ENCODE measurements around the gene PDPR. TPM values are rescaled to one million over a fixed set of nuclear protein-coding genes. Genes with fewer than 3 reads are reported as not detected.
A peak's percentile ranks its signal among the peaks of the same experiment; 100 is the strongest.
"Not testable (repeated sequence)": the region's sequence is repeated elsewhere in the genome, so short reads cannot be mapped to it uniquely, and the experiment has no call there.

PDPR gene
- total RNA-seq, 5 donors from 2014 or later (not counting 1 experiment from before 2014, with no cell fraction given), result 24.8 to 46.0 (median 31.9) TPM

DNA sequence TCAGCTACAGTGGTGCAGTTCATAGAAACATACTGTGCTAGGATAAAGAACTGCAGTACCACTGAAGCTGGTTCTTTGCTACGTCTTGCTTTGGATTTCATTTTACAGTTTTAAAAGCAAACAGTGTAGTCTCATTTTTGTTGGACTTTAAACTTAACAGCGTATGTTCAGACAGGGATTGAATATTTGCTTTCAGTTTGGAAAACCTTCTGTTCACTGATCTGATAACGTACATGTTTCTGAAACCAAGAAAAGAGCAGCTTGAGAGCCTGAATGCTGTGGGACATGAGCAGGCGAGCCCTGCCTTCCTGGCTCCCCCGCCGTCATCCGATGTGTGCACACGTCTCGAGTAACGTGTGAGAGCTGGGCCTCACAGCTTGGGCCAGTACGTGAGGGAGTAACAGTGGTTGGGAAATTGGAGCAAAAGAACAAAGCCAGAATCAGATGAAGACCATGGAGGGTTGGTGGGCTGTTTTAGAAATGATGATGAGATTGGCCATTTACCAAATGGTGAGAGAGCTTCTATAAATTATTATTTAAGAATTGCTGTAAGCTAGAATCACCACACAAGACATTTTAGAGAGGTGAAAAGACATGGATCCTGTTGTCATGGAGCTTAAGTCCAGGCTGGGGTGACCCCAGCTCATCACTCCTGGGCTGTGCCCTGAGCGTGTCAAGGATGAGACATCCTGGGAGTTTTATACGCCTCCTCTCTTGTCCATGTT, 38.6 kb downstream of the PDPR start:
- Mint-ChIP-seq H3K4me3 (no peak overlapping the region), H3K36me3 (peaks cover 35% of the 10 kb centered on the region), H3K27me3 (no peaks in the 10 kb centered on the region), H3K9me3 (no peaks in the 10 kb centered on the region), H3K27ac (no peak overlapping the region), H3K4me1 (no peaks in the 10 kb centered on the region)
- POLR2A ChIA-PET, result no interaction called here
- H3K36me3 ChIP-seq (ENCODE audit: control insufficient read depth in 2 of 2, extremely low read depth in 1 of 2, insufficient read depth in 1 of 2, low read length in 1 of 2), result peaks cover 30 to 91% of the 10 kb centered on the region in 2 donors
- WGBS (ENCODE audit: insufficient coverage), result 98% methylated on average over 13 of the region's 13 CpGs
- DNase-seq (no peak), ATAC-seq (replicated peaks in 1 of 4) (no peak)
- H3K27ac ChIP-seq (ENCODE audit: low read length), result no peak overlapping the region
- H3K4me1 ChIP-seq (ENCODE audit: control insufficient read depth in 1 of 2, extremely low read depth in 1 of 2, insufficient read depth in 2 of 2, low read length in 2 of 2), result no peaks in the 10 kb centered on the region
- CTCF ChIA-PET, result interaction anchor here in 1 of 2 donors (0.6 kb wide), 1 partner anchor 301 kb away, joined by 6 read pairs; no protein-coding TSS in a partner anchor
- no peaks in the 10 kb centered on the region for H3K27me3 ChIP-seq (replicated peaks in 1 of 2; ENCODE audit: control insufficient read depth in 2 of 2, extremely low read depth in 1 of 2, insufficient read depth in 2 of 2, low read length in 1 of 2)
- H3K4me3 ChIP-seq (ENCODE audit: control insufficient read depth in 1 of 2, extremely low read depth in 1 of 2, low read length in 1 of 2), result no peak overlapping the region
- no peaks in the 10 kb centered on the region for H3K9me3 ChIP-seq

DNA sequence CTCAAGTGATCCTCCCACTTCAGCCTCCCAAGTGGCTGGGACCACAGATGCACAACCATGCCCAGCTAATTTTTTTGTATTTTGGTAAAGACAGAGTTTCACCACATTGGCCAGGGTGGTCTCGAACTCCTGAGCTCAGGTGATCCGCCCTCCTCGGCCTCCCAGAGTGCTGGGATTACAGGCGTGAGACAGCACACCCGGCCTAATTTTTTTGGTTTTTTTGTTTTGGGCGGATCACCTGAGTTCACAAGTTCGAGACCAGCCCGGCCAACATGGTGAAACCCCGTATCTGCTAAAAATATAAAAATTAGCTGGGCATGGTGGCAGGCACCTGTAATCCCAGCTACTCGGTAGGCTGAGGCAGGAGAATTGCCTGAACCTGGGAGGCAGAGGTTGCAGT, 40.6 kb downstream of the PDPR start:
- H3K27ac Mint-ChIP-seq; H3K27ac ChIP-seq (ENCODE audit: low read length); ATAC-seq (replicated peaks in 1 of 4); H3K9me3 ChIP-seq; CTCF ChIA-PET; H3K9me3 Mint-ChIP-seq; H3K4me3 Mint-ChIP-seq; H3K4me1 ChIP-seq (ENCODE audit: control insufficient read depth in 1 of 2, extremely low read depth in 1 of 2, insufficient read depth in 2 of 2, low read length in 2 of 2); H3K4me1 Mint-ChIP-seq; POLR2A ChIA-PET; H3K27me3 Mint-ChIP-seq; H3K27me3 ChIP-seq (replicated peaks in 1 of 2; ENCODE audit: control insufficient read depth in 2 of 2, extremely low read depth in 1 of 2, insufficient read depth in 2 of 2, low read length in 1 of 2); DNase-seq; H3K4me3 ChIP-seq (ENCODE audit: control insufficient read depth in 1 of 2, extremely low read depth in 1 of 2, low read length in 1 of 2): not testable (repeated sequence)
- H3K36me3 Mint-ChIP-seq, result peaks cover 24% of the 10 kb centered on the region
- peaks cover 29 to 98% of the 10 kb centered on the region in 2 donors for H3K36me3 ChIP-seq (ENCODE audit: control insufficient read depth in 2 of 2, extremely low read depth in 1 of 2, insufficient read depth in 1 of 2, low read length in 1 of 2)
- 96% methylated on average over 10 of the region's 10 CpGs for WGBS (ENCODE audit: insufficient coverage)

- no peaks in the 10 kb centered on the region for H3K4me1 Mint-ChIP-seq
- 95% methylated on average over 29 of the region's 29 CpGs for WGBS (ENCODE audit: insufficient coverage)
- ChIA-PET CTCF (no interaction called here), POLR2A (no interaction called here)
- ATAC-seq (replicated peaks in 1 of 4) (no peak), DNase-seq (no peak)
- H3K4me1 ChIP-seq (ENCODE audit: control insufficient read depth in 1 of 2, extremely low read depth in 1 of 2, insufficient read depth in 2 of 2, low read length in 2 of 2), result no peaks in the 10 kb centered on the region
- no peaks in the 10 kb centered on the region for H3K9me3 Mint-ChIP-seq
- H3K27ac Mint-ChIP-seq, result no peak overlapping the region
- H3K36me3 ChIP-seq (ENCODE audit: control insufficient read depth in 2 of 2, extremely low read depth in 1 of 2, insufficient read depth in 1 of 2, low read length in 1 of 2), result peaks cover 37 to 99% of the 10 kb centered on the region in 2 donors
- H3K9me3 ChIP-seq, result no peaks in the 10 kb centered on the region
- H3K27me3 ChIP-seq (replicated peaks in 1 of 2; ENCODE audit: control insufficient read depth in 2 of 2, extremely low read depth in 1 of 2, insufficient read depth in 2 of 2, low read length in 1 of 2), result no peaks in the 10 kb centered on the region
- peaks cover 20% of the 10 kb centered on the region for H3K36me3 Mint-ChIP-seq
- H3K27ac ChIP-seq (ENCODE audit: low read length), result no peak overlapping the region
- H3K4me3 ChIP-seq (ENCODE audit: control insufficient read depth in 1 of 2, extremely low read depth in 1 of 2, low read length in 1 of 2), result no peak overlapping the region
- no peaks in the 10 kb centered on the region for H3K27me3 Mint-ChIP-seq
- no peak overlapping the region for H3K4me3 Mint-ChIP-seq
These were observed 42.3 kb downstream of the PDPR start for GRCh38 chr16:70156207-70156978.

- ATAC-seq (replicated peaks in 1 of 4) (no peak), DNase-seq (no peak)
- no peak overlapping the region for H3K27ac ChIP-seq (ENCODE audit: low read length)
- H3K4me1 ChIP-seq (ENCODE audit: control insufficient read depth in 1 of 2, extremely low read depth in 1 of 2, insufficient read depth in 2 of 2, low read length in 2 of 2), result no peaks in the 10 kb centered on the region
- no peaks in the 10 kb centered on the region for H3K27me3 ChIP-seq (replicated peaks in 1 of 2; ENCODE audit: control insufficient read depth in 2 of 2, extremely low read depth in 1 of 2, insufficient read depth in 2 of 2, low read length in 1 of 2)
- ChIA-PET CTCF (no interaction called here), POLR2A (no interaction called here)
- Mint-ChIP-seq H3K4me1 (no peaks in the 10 kb centered on the region), H3K27ac (no peak overlapping the region), H3K36me3 (peaks cover 14% of the 10 kb centered on the region), H3K27me3 (no peaks in the 10 kb centered on the region), H3K4me3 (no peak overlapping the region), H3K9me3 (no peaks in the 10 kb centered on the region)
- H3K4me3 ChIP-seq (ENCODE audit: control insufficient read depth in 1 of 2, extremely low read depth in 1 of 2, low read length in 1 of 2), result no peak overlapping the region
- WGBS (ENCODE audit: insufficient coverage), result 92% methylated on average over 9 of the region's 11 CpGs
- H3K9me3 ChIP-seq, result no peaks in the 10 kb centered on the region
- peaks cover 32 to 99% of the 10 kb centered on the region in 2 donors for H3K36me3 ChIP-seq (ENCODE audit: control insufficient read depth in 2 of 2, extremely low read depth in 1 of 2, insufficient read depth in 1 of 2, low read length in 1 of 2)
These were observed 43.0 kb downstream of the PDPR start for GRCh38 chr16:70157105-70157476.

GRCh38 chr16:70157477-70158260, 43.5 kb downstream of the PDPR start:
- Histone ChIP-seq H3K27ac (ENCODE audit: low read length) (no peak overlapping the region), H3K4me1 (ENCODE audit: control insufficient read depth in 1 of 2, extremely low read depth in 1 of 2, insufficient read depth in 2 of 2, low read length in 2 of 2) (no peaks in the 10 kb centered on the region), H3K36me3 (ENCODE audit: control insufficient read depth in 2 of 2, extremely low read depth in 1 of 2, insufficient read depth in 1 of 2, low read length in 1 of 2) (peaks cover 32 to 99% of the 10 kb centered on the region in 2 donors), H3K27me3 (replicated peaks in 1 of 2; ENCODE audit: control insufficient read depth in 2 of 2, extremely low read depth in 1 of 2, insufficient read depth in 2 of 2, low read length in 1 of 2) (no peaks in the 10 kb centered on the region), H3K9me3 (no peaks in the 10 kb centered on the region), H3K4me3 (ENCODE audit: control insufficient read depth in 1 of 2, extremely low read depth in 1 of 2, low read length in 1 of 2) (no peak overlapping the region)
- ChIA-PET CTCF (no interaction called here), POLR2A (no interaction called here)
- Mint-ChIP-seq H3K4me1 (no peaks in the 10 kb centered on the region), H3K4me3 (no peak overlapping the region), H3K27me3 (no peaks in the 10 kb centered on the region), H3K9me3 (no peaks in the 10 kb centered on the region), H3K27ac (no peak overlapping the region), H3K36me3 (peaks cover 14% of the 10 kb centered on the region)
- 98% methylated on average over 6 of the region's 8 CpGs for WGBS (ENCODE audit: insufficient coverage)
- DNase-seq, result no peak
- no peak for ATAC-seq (replicated peaks in 1 of 4)

GRCh38 chr16:70158261-70158939, 44.3 kb downstream of the PDPR start:
- Mint-ChIP-seq H3K4me1 (no peaks in the 10 kb centered on the region), H3K27me3 (no peaks in the 10 kb centered on the region), H3K9me3 (no peaks in the 10 kb centered on the region), H3K27ac (no peak overlapping the region), H3K4me3 (no peak overlapping the region), H3K36me3 (peaks cover 9% of the 10 kb centered on the region)
- no peak for ATAC-seq (replicated peaks in 1 of 4)
- Histone ChIP-seq H3K4me3 (ENCODE audit: control insufficient read depth in 1 of 2, extremely low read depth in 1 of 2, low read length in 1 of 2) (no peak overlapping the region), H3K36me3 (ENCODE audit: control insufficient read depth in 2 of 2, extremely low read depth in 1 of 2, insufficient read depth in 1 of 2, low read length in 1 of 2) (peaks cover 32 to 93% of the 10 kb centered on the region in 2 donors), H3K4me1 (ENCODE audit: control insufficient read depth in 1 of 2, extremely low read depth in 1 of 2, insufficient read depth in 2 of 2, low read length in 2 of 2) (no peaks in the 10 kb centered on the region), H3K27ac (ENCODE audit: low read length) (no peak overlapping the region), H3K27me3 (replicated peaks in 1 of 2; ENCODE audit: control insufficient read depth in 2 of 2, extremely low read depth in 1 of 2, insufficient read depth in 2 of 2, low read length in 1 of 2) (no peaks in the 10 kb centered on the region), H3K9me3 (no peaks in the 10 kb centered on the region)
- POLR2A ChIA-PET, result interaction anchor here in 1 of 2 donors (0.7 kb wide), 1 partner anchor 102 kb away, joined by 3 read pairs; no protein-coding TSS in a partner anchor
- peak in 1 of 35 experiments; percentile 13 for DNase-seq
- 97% methylated on average over 3 of the region's 7 CpGs for WGBS (ENCODE audit: insufficient coverage)
- CTCF ChIA-PET, result no interaction called here
